ENCODE data around the gene PEAK3.
A peak's percentile ranks its signal among the peaks of the same experiment; 100 is the strongest.

PEAK3 gene

DNA sequence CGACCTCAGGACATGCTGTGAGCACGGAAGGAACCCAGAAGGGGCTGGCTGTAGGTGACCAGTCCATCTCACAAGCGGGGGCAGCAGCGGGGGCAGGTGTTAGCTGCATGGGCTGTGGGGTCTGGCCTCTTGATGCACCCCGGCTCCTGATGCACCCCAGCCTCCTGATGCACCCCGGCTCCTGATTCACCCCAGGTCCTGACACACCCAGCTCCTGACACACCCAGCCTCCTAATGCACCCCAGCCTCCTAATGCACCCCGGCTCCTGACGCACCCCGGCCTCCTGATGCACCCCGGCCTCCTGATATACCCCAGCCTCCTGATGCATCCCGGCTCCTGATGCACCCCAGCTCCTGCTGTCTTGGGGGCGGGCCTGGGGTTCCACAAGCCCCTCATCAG, 39.0 kb upstream of the PEAK3 start:
- no peak overlapping the region for H3K4me3 ChIP-seq (ENCODE audit: low read depth, low read length)
- DNase-seq (ENCODE audit: low read depth) = no peak
- TF ChIP-seq, protein P1, sequence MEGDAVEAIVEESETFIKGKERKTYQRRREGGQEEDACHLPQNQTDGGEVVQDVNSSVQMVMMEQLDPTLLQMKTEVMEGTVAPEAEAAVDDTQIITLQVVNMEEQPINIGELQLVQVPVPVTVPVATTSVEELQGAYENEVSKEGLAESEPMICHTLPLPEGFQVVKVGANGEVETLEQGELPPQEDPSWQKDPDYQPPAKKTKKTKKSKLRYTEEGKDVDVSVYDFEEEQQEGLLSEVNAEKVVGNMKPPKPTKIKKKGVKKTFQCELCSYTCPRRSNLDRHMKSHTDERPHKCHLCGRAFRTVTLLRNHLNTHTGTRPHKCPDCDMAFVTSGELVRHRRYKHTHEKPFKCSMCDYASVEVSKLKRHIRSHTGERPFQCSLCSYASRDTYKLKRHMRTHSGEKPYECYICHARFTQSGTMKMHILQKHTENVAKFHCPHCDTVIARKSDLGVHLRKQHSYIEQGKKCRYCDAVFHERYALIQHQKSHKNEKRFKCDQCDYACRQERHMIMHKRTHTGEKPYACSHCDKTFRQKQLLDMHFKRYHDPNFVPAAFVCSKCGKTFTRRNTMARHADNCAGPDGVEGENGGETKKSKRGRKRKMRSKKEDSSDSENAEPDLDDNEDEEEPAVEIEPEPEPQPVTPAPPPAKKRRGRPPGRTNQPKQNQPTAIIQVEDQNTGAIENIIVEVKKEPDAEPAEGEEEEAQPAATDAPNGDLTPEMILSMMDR (IDR thresholded peaks at IDR 0.05; ENCODE audit: control insufficient read depth, extremely low read depth, insufficient read depth) = no peak

DNA sequence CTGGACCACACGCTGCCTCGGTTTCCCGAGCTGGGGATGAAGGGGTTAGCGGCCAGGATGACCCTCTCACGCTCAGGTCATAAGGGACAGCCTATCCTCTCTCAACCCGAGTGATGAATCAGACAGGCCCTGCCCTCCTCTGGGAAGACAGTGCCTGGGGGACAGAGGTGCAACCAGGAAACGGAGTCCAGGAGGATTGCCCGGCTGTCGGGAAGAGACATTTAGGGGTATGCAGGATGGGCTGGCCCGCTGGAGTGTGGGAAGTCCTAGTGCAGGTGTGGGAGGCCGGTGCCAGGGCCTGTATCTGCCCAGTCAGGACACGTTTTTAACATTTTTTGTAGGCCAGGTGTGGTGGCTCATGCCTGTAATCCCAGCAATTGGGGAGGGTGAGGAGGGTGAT, 38.1 kb upstream of the PEAK3 start:
- DNase-seq (ENCODE audit: low read depth) = no peak
- TF ChIP-seq, protein P1 (IDR thresholded peaks at IDR 0.05; ENCODE audit: control insufficient read depth, extremely low read depth, insufficient read depth) = no peak
- no peak overlapping the region for H3K4me3 ChIP-seq (ENCODE audit: low read depth, low read length)

DNA sequence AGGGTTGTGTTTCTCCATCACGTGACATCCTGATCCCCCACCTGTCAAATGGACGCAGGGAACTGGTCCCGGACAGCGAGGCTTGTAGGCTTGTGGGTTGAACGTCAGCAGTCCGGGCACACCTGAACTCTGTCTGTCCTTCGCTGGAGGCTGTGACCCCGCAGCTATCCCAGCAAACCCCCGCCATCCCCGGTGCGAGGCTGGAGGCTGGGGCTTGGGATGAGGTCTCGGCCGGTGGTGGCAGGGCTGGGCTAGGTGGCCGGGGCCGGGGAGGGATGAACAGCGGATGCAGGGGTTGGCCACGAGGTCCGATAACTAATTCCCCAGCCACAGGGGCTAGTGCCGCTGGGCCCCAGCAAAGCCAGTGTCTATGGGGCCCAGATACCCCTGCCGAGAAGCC, 37.6 kb upstream of the PEAK3 start:
- DNase-seq (ENCODE audit: low read depth) = no peak
- TF ChIP-seq, protein P1 (IDR thresholded peaks at IDR 0.05; ENCODE audit: control insufficient read depth, extremely low read depth, insufficient read depth) = no peak
- H3K4me3 ChIP-seq (ENCODE audit: low read depth, low read length) = no peak overlapping the region

DNA sequence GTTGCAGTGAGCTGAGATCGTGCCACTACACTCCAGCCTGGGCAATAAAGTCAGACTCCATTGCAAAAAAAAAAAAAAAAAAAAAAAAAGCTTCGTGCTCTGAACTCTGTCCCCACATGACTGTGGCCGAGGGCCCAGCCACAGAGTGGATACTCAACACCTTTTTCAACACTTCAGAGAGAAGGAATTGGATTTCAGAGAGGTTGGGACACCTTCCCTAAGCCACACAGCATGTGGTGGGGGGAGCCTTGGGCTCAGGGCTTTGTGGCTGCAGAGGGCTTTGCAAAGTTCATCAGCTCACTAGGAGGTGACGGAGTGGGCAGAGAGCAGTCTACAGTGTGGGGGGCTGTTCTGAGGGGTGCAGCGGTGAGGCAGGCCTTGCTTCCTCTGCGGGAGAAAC, 36.9 kb upstream of the PEAK3 start:
- no peak for DNase-seq (ENCODE audit: low read depth)
- TF ChIP-seq, protein P1 (IDR thresholded peaks at IDR 0.05; ENCODE audit: control insufficient read depth, extremely low read depth, insufficient read depth) = no peak
- H3K4me3 ChIP-seq (ENCODE audit: low read depth, low read length) = no peak overlapping the region

DNA sequence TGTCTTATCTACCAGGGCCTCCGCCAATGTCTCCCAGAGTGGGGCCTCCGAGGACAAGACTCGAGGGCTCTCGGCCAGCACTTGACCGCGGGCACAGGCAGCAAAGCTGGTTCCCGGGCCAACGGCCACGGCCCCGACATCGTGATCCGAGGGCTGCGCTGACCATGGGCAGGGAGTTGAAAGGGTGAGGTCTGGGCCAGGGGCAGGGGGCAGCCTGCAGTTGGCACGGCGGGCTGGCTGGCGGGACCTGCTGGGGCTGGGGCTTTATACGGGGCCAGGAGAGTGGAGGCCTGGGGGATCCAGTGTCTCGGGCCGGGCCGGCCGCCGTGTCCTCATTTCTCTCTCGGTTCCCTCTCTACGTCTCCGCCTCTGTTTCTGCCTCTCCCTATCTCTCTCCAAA, 35.8 kb upstream of the PEAK3 start:
- no peak overlapping the region for H3K4me3 ChIP-seq (ENCODE audit: low read depth, low read length)
- DNase-seq (ENCODE audit: low read depth) = no peak
- TF ChIP-seq, protein P1 (IDR thresholded peaks at IDR 0.05; ENCODE audit: control insufficient read depth, extremely low read depth, insufficient read depth) = no peak

DNA sequence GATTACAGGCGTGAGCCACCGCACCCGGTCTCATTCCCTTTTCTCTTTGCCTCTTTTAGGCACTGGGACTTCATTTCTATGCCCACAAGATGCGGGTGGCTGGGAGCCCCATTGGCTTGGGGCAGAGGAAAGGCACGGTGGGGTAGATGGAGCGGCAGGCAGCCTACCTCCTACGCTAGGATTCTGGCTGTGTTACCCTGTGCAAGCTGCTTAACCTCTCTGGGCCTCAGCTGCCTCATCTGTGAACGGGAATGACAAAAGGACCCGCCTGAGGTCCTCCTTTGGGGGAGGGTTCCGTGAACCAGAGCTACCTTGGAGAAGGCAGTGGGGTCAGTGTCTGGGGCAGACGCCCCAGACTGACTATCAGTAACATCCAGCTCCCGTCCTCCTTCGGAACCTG, 35.3 kb upstream of the PEAK3 start:
- no peak for DNase-seq (ENCODE audit: low read depth)
- TF ChIP-seq, protein P1 (IDR thresholded peaks at IDR 0.05; ENCODE audit: control insufficient read depth, extremely low read depth, insufficient read depth) = no peak
- no peak overlapping the region for H3K4me3 ChIP-seq (ENCODE audit: low read depth, low read length)

DNA sequence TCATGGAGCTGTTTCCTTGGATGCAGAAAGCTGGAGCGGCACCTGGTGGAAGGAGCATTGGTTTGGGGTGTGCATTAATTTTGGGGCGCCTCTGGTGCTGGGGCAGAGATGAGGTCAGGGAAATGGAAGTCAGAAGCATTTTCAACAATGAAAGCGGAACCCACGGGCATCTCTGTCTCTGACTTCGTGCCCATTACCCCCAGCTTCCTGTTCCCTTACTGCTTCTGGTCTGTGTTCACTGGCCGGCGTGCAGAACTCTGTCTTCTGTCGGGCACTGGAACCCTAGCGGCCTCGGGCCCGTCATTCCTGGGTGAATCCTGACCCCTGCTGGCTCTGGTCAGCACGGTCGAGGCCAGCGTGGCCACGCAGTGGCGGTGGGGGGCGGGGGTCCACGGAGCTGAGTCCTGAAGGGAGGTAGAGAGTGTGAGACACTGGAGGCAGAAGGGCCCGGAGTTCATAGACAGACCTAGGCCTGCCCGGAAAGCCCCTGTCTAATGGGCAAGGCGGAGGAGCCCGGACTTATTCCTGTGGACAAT, 33.9 kb upstream of the PEAK3 start:
- no peak overlapping the region for H3K4me3 ChIP-seq (ENCODE audit: low read depth, low read length)
- TF ChIP-seq, protein P1 (IDR thresholded peaks at IDR 0.05; ENCODE audit: control insufficient read depth, extremely low read depth, insufficient read depth) = peak; percentile 77
- DNase-seq (ENCODE audit: low read depth) = no peak

Data from LNCaP clone FGC (cell line).